PC-9 (cell line): ENCODE data around the gene EDA. TPM values are rescaled to one million over a fixed set of nuclear protein-coding genes. Genes with fewer than 3 reads are reported as not detected.

Source experiments
- BruUV-seq: library from RNA; stranded (reverse); fragments of 400-500 nt; replicated peaks from 2 replicates; lab custom pipeline; 2021; lab: Mats Ljungman, UMichigan
- CTCF ChIA-PET: fragments of 300-600 bp; sonication (Branson Sonifier 250); formaldehyde crosslinking; loops from one replicate; lab custom pipeline; 2022; ENCODE audit warnings: antibody characterized with exemption; lab: Charles Lee
- POLR2A ChIA-PET: fragments of 300-600 bp; sonication (Branson Sonifier 250); formaldehyde crosslinking; loops from one replicate; lab custom pipeline; 2022; ENCODE audit warnings: antibody characterized with exemption; ENCODE audit not compliant: unreplicated experiment; lab: Charles Lee
- DNase-seq, 2 experiments: peaks; one replicate each; pipeline versions ENCODE4 v3.0.0 to v3.0.0-alpha.2; 2015 to 2022; ENCODE audit warnings: mixed read lengths in 1 of 2
- H2AFZ ChIP-seq: fragments of 200-600 bp; sonication (generic); 2 replicates; pipeline ENCODE4 v1.8.1; 2017; ENCODE audit warnings: antibody characterized with exemption
- H3F3A ChIP-seq: fragments of 200-600 bp; sonication (generic); 2 replicates; pipeline ENCODE4 v1.8.1; 2017; ENCODE audit warnings: antibody characterized with exemption, mild to moderate bottlenecking, low read depth; ENCODE audit not compliant: insufficient read depth
- H3K27ac ChIP-seq: fragments of 200-600 bp; sonication (generic); 2 replicates; pipeline ENCODE4 v1.6.1; 2016; ENCODE audit warnings: mixed run types
- H3K27me3 ChIP-seq: fragments of 200-600 bp; sonication (generic); 2 replicates; pipeline ENCODE4 v1.6.1; 2016; ENCODE audit warnings: low read depth, mixed run types; ENCODE audit not compliant: insufficient read depth
- H3K36me3 ChIP-seq: fragments of 200-600 bp; sonication (generic); 2 replicates; pipeline ENCODE4 v1.6.1; 2016; ENCODE audit warnings: low read depth, mixed run types
- H3K4me1 ChIP-seq: fragments of 200-600 bp; sonication (generic); replicated peaks from 2 replicates; pipeline ENCODE4 v1.6.1; 2016; ENCODE audit warnings: mixed run types; ENCODE audit not compliant: insufficient read depth
- H3K4me2 ChIP-seq: fragments of 200-600 bp; sonication (generic); 2 replicates; pipeline ENCODE4 v1.6.1; 2017; ENCODE audit warnings: mixed run types
- H3K4me3 ChIP-seq: fragments of 200-600 bp; sonication (generic); 2 replicates; pipeline ENCODE4 v1.6.1; 2016; ENCODE audit warnings: mixed run types
- H3K79me2 ChIP-seq: fragments of 200-600 bp; sonication (generic); 2 replicates; pipeline ENCODE4 v1.6.1; 2017; ENCODE audit warnings: low read depth, mixed run types
- H3K9me2 ChIP-seq: fragments of 200-600 bp; sonication (generic); 2 replicates; pipeline ENCODE4 v1.8.1; 2017; ENCODE audit warnings: mild to moderate bottlenecking; ENCODE audit not compliant: insufficient read depth
- H3K9me3 ChIP-seq: fragments of 200-600 bp; sonication (generic); 2 replicates; pipeline ENCODE4 v1.8.1; 2016; ENCODE audit warnings: low read depth; ENCODE audit not compliant: insufficient read depth
- H4K20me1 ChIP-seq: fragments of 200-600 bp; sonication (generic); 2 replicates; pipeline ENCODE4 v1.8.1; 2017; ENCODE audit not compliant: insufficient read depth
- CTCF ChIP-seq: fragments of 200-600 bp; sonication (generic); conservative IDR thresholded peaks from 2 replicates; pipeline ENCODE4 v1.6.1; 2017; ENCODE audit warnings: mixed run types, antibody characterized with exemption, mild to moderate bottlenecking, moderate library complexity
- EZH2 ChIP-seq: fragments of 200-600 bp; sonication (generic); IDR thresholded peaks from 2 replicates; pipeline ENCODE4 v1.8.0; 2017; ENCODE audit warnings: antibody characterized with exemption, low read depth
- intact Hi-C: fragments of 100-400 bp; cut with micrococcal nuclease; formaldehyde crosslinking; loops from one replicate; pipeline ENCODE4 v1.10.0; 2022; ENCODE audit not compliant: unreplicated experiment
- total RNA-seq: library from RNA; stranded (reverse); gene quantifications from 2 replicates; pipeline ENCODE4 v1.2.3, GENCODE V29; 2021

The EDA gene
- total RNA-seq, 1 experiment from 2014 or later = not detected

GRCh38 chrX:70029863-70030262 lies 413.9 kb downstream of the EDA start:
- Histone ChIP-seq H3K4me2 (no peak overlapping the region), H4K20me1 (no peaks in the 10 kb centered on the region), H3K79me2 (no peaks in the 10 kb centered on the region), H3K9me2 (no peaks in the 10 kb centered on the region), H3K27ac (no peak overlapping the region), H3F3A (no peaks in the 10 kb centered on the region), H2AFZ (no peak overlapping the region), H3K27me3 (no peaks in the 10 kb centered on the region; the same call in 1 of the 2 replicates), H3K4me1 (no peaks in the 10 kb centered on the region), H3K36me3 (no peaks in the 10 kb centered on the region), H3K4me3 (no peak overlapping the region), H3K9me3 (no peaks in the 10 kb centered on the region)
- intact Hi-C loops = loop anchor here (2.0 to 5.0 kb wide), 2 partner anchors 67 to 232 kb away; partner anchors contain the start of gene P2RY4
- no peak for DNase-seq
- CTCF ChIA-PET = interaction anchor here (0.5 kb wide), 1 partner anchor 242 kb away, joined by 3 read pairs; no protein-coding TSS in a partner anchor
- TF ChIP-seq CTCF (no peak), EZH2 (no peak)
- no TSS peak for BruUV-seq
- POLR2A ChIA-PET = no interaction called here

- intact Hi-C loops = loop anchor here (2.0 to 5.0 kb wide), 2 partner anchors 66 to 232 kb away; partner anchors contain the start of gene P2RY4
- no peaks in the 10 kb centered on the region for H4K20me1 ChIP-seq
- no peaks in the 10 kb centered on the region for H3K79me2 ChIP-seq
- ChIA-PET CTCF (interaction anchor here (0.5 kb wide), 1 partner anchor 241 kb away, joined by 3 read pairs; no protein-coding TSS in a partner anchor), POLR2A (no interaction called here)
- no peaks in the 10 kb centered on the region for H3K4me1 ChIP-seq
- no peak overlapping the region for H2AFZ ChIP-seq
- H3K27ac ChIP-seq = no peak overlapping the region
- no peaks in the 10 kb centered on the region; the same call in 1 of the 2 replicates for H3K27me3 ChIP-seq
- TF ChIP-seq CTCF (peak; percentile 71), EZH2 (no peak)
- no peaks in the 10 kb centered on the region for H3K36me3 ChIP-seq
- DNase-seq = peak in 1 of 2 experiments; percentile 7
- H3F3A ChIP-seq = no peaks in the 10 kb centered on the region
- BruUV-seq = no TSS peak
- no peak overlapping the region for H3K4me2 ChIP-seq
- H3K4me3 ChIP-seq = no peak overlapping the region
- no peaks in the 10 kb centered on the region for H3K9me2 ChIP-seq
- no peaks in the 10 kb centered on the region for H3K9me3 ChIP-seq
Measured at GRCh38 chrX:70030301-70030767, 414.4 kb downstream of the EDA start.

GRCh38 chrX:70032792-70033191 lies 416.9 kb downstream of the EDA start:
- Histone ChIP-seq H3K79me2 (no peaks in the 10 kb centered on the region), H2AFZ (no peak overlapping the region), H3K36me3 (no peaks in the 10 kb centered on the region), H3K4me1 (no peaks in the 10 kb centered on the region), H4K20me1 (no peaks in the 10 kb centered on the region), H3K9me2 (no peaks in the 10 kb centered on the region), H3K27me3 (no peaks in the 10 kb centered on the region), H3K4me2 (no peak overlapping the region), H3F3A (no peaks in the 10 kb centered on the region), H3K9me3 (no peaks in the 10 kb centered on the region), H3K27ac (no peak overlapping the region), H3K4me3 (no peak overlapping the region)
- ChIA-PET POLR2A (no interaction called here), CTCF (no interaction called here)
- no TSS peak for BruUV-seq
- intact Hi-C loops = loop anchor here (5.0 kb wide), 1 partner anchor 230 kb away; the partner anchor contains the start of gene P2RY4
- TF ChIP-seq EZH2 (no peak), CTCF (no peak)
- no peak for DNase-seq
